ENCODE measurements around the gene PLB1.

The PLB1 gene

DNA sequence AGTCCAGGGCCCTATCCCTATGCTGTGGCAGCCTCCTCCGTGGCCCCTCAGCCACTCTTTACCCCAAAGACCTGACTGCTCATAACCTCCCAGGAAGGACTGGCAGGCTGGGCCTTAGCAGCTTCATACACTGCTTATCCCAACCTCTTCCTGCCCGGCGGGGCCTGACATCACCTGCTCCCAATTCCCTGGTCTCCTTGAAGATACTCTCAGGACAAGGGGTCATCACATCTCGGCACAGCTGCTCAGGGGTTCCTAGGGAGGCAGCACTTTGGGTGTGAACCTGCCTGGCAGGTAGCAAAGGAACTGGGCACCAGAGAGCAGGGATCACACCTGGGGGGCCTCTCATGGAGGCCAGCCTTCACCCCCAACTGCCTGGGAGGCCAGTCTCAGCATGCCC, 68.5 kb downstream of the PLB1 start:
- H3K36me3 ChIP-seq (ENCODE audit: insufficient read depth, low read length): no peaks in the 10 kb centered on the region
- peaks cover 7% of the 10 kb centered on the region; the same call in 1 of the 2 replicates for H3K27me3 ChIP-seq (ENCODE audit: insufficient read depth, low read length)
- no peaks in the 10 kb centered on the region for H3K9me2 ChIP-seq (ENCODE audit: low read depth, low read length)
- H3K79me2 ChIP-seq (ENCODE audit: insufficient read depth, low read length): no peaks in the 10 kb centered on the region
- no peaks in the 10 kb centered on the region for H3K9me3 ChIP-seq (ENCODE audit: low read length)
- peaks cover 10% of the 10 kb centered on the region for H3K4me1 ChIP-seq (ENCODE audit: insufficient read depth, low read length, severe bottlenecking)
- no peak overlapping the region for H2AFZ ChIP-seq (ENCODE audit: low read length)
- H4K20me1 ChIP-seq (ENCODE audit: insufficient read depth, low read length): no peaks in the 10 kb centered on the region
- TF ChIP-seq, protein P1, sequence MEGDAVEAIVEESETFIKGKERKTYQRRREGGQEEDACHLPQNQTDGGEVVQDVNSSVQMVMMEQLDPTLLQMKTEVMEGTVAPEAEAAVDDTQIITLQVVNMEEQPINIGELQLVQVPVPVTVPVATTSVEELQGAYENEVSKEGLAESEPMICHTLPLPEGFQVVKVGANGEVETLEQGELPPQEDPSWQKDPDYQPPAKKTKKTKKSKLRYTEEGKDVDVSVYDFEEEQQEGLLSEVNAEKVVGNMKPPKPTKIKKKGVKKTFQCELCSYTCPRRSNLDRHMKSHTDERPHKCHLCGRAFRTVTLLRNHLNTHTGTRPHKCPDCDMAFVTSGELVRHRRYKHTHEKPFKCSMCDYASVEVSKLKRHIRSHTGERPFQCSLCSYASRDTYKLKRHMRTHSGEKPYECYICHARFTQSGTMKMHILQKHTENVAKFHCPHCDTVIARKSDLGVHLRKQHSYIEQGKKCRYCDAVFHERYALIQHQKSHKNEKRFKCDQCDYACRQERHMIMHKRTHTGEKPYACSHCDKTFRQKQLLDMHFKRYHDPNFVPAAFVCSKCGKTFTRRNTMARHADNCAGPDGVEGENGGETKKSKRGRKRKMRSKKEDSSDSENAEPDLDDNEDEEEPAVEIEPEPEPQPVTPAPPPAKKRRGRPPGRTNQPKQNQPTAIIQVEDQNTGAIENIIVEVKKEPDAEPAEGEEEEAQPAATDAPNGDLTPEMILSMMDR (IDR thresholded peaks at IDR 0.05; ENCODE audit: low read length): no peak
- TF ChIP-seq EZH2 (IDR thresholded peaks at IDR 0.05; ENCODE audit: borderline replicate concordance, low read length): no peak
- no peaks in the 10 kb centered on the region for H3F3A ChIP-seq (ENCODE audit: insufficient read depth, low read length)
- no peak overlapping the region for H3K4me3 ChIP-seq (ENCODE audit: low read depth, low read length, poor library complexity, severe bottlenecking)
- no peak overlapping the region for H3K27ac ChIP-seq (ENCODE audit: low read depth, low read length, poor library complexity, severe bottlenecking)
- no peak overlapping the region for H3K9ac ChIP-seq (ENCODE audit: low read length)
- no peak overlapping the region for H3K4me2 ChIP-seq (ENCODE audit: low read length)

- Histone ChIP-seq H3K4me3 (ENCODE audit: low read depth, low read length, poor library complexity, severe bottlenecking) (no peak overlapping the region), H3K27me3 (ENCODE audit: insufficient read depth, low read length) (peaks cover 7% of the 10 kb centered on the region; the same call in 1 of the 2 replicates), H3K4me1 (ENCODE audit: insufficient read depth, low read length, severe bottlenecking) (peaks cover 10% of the 10 kb centered on the region), H3K36me3 (ENCODE audit: insufficient read depth, low read length) (no peaks in the 10 kb centered on the region), H3K79me2 (ENCODE audit: insufficient read depth, low read length) (no peaks in the 10 kb centered on the region), H2AFZ (ENCODE audit: low read length) (no peak overlapping the region), H3K9me2 (ENCODE audit: low read depth, low read length) (no peaks in the 10 kb centered on the region), H3K9me3 (ENCODE audit: low read length) (no peaks in the 10 kb centered on the region), H3K4me2 (ENCODE audit: low read length) (no peak overlapping the region), H3F3A (ENCODE audit: insufficient read depth, low read length) (no peaks in the 10 kb centered on the region), H3K27ac (ENCODE audit: low read depth, low read length, poor library complexity, severe bottlenecking) (no peak overlapping the region), H4K20me1 (ENCODE audit: insufficient read depth, low read length) (no peaks in the 10 kb centered on the region), H3K9ac (ENCODE audit: low read length) (no peak overlapping the region)
- no peak for TF ChIP-seq EZH2 (IDR thresholded peaks at IDR 0.05; ENCODE audit: borderline replicate concordance, low read length)
- TF ChIP-seq, protein P1 (IDR thresholded peaks at IDR 0.05; ENCODE audit: low read length): no peak
These were observed 69.2 kb downstream of the PLB1 start for GRCh38 chr2:28565033-28565432.

DNA sequence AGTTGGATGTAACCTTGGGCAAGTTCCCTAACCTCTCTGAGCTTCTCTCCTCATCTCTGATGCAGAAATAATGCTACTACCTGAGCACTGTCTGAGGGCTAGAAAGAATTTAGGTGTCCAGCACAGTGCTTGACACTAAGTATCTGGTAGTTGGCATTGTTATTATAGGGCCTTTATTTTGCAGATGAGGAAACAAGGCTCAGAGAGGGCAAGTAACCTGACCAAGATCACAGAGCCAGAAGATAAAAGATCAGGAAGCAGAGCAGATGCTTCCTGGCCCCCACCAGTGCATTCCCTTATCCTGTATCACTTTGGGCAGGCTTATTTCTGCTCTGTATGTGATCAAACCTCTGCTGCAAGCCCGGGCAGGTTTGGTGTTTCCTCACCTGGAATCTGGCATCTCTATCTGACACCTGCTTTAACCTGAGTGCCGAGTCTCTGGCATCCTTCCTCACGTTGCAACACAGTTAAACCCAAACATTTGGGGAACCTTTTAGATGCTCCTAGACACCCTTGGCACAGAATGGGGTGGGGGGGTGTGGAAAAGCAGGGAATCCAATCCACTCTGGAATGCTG, 69.9 kb downstream of the PLB1 start:
- no peaks in the 10 kb centered on the region for H3K9me2 ChIP-seq (ENCODE audit: low read depth, low read length)
- peaks cover 7% of the 10 kb centered on the region; the same call in 1 of the 2 replicates for H3K27me3 ChIP-seq (ENCODE audit: insufficient read depth, low read length)
- H3K79me2 ChIP-seq (ENCODE audit: insufficient read depth, low read length): no peaks in the 10 kb centered on the region
- H3K9me3 ChIP-seq (ENCODE audit: low read length): no peaks in the 10 kb centered on the region
- H4K20me1 ChIP-seq (ENCODE audit: insufficient read depth, low read length): no peaks in the 10 kb centered on the region
- TF ChIP-seq, protein P1 (IDR thresholded peaks at IDR 0.05; ENCODE audit: low read length): no peak
- no peak for TF ChIP-seq EZH2 (IDR thresholded peaks at IDR 0.05; ENCODE audit: borderline replicate concordance, low read length)
- no peak overlapping the region for H3K9ac ChIP-seq (ENCODE audit: low read length)
- peaks cover 10% of the 10 kb centered on the region for H3K4me1 ChIP-seq (ENCODE audit: insufficient read depth, low read length, severe bottlenecking)
- H3K4me3 ChIP-seq (ENCODE audit: low read depth, low read length, poor library complexity, severe bottlenecking): no peak overlapping the region
- H3K36me3 ChIP-seq (ENCODE audit: insufficient read depth, low read length): no peaks in the 10 kb centered on the region
- H2AFZ ChIP-seq (ENCODE audit: low read length): no peak overlapping the region
- no peaks in the 10 kb centered on the region for H3F3A ChIP-seq (ENCODE audit: insufficient read depth, low read length)
- H3K4me2 ChIP-seq (ENCODE audit: low read length): no peak overlapping the region
- H3K27ac ChIP-seq (ENCODE audit: low read depth, low read length, poor library complexity, severe bottlenecking): no peak overlapping the region

Data from OCI-LY1 (cell line).